GM19043 (cell line): ENCODE data around the gene RIN1.
"Not testable (repeated sequence)": the region's sequence is repeated elsewhere in the genome, so short reads cannot be mapped to it uniquely, and the experiment has no call there.

Experiments used
- ATAC-seq: cut with Tn5 transposase; IDR thresholded peaks from one replicate; pipeline ENCODE4 v1.9.1; 2021; ENCODE audit warnings: low read depth; ENCODE audit not compliant: unreplicated experiment

Gene RIN1

DNA sequence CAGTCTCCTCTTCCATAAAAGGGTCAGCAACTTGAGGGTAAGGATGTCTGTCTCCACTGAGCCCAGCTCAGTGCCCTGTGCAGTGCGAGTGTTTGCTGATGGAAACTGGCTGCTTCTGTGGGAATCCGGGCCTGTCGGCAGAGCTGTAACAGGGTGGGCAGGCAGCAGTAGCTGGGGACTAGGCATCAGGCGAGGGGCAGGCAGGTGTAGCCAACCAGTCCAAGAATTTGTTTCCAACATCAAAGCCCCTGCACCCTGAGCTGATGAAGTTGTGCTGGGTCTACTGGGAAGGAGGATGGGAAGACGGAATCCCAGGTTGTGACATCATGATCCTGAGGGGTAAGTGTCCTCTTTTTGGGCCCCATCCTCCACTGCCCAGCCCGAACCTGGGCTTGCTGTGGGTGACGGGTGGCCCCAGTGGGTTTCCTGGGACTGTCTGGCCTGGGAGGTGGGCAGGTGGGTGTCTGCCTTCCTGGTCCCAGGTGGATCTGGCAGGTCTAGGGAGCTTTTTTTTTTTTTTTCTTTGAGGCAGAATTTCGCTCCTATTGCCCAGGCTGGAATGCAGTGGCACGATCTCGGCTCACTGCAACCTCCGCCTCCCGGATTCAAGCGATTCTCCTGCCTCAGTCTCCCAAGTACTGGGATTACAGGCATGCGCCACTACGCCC is 24.3 kb upstream of the RIN1 start:
- no peak for ATAC-seq

DNA sequence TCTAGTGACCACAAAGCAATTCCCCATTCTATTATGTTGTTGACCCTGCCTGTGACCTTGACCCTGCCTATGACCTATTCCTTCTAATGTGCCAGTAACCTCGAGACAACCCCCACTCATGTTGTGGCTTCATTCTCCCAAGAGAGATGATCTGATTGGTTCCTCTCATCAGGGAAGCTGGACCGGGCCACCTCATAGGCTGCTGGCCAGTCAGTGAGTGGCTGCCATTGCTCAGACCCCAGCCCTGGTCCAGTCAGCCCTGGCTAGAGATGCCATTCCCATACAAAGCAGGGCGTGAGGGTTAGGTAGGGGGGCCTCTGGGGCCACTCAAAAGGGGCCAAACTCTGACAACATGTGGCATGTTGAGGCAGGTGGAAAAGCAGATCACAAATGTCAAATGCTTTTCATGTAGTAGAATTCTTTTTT is 23.4 kb upstream of the RIN1 start:
- ATAC-seq = no peak

DNA sequence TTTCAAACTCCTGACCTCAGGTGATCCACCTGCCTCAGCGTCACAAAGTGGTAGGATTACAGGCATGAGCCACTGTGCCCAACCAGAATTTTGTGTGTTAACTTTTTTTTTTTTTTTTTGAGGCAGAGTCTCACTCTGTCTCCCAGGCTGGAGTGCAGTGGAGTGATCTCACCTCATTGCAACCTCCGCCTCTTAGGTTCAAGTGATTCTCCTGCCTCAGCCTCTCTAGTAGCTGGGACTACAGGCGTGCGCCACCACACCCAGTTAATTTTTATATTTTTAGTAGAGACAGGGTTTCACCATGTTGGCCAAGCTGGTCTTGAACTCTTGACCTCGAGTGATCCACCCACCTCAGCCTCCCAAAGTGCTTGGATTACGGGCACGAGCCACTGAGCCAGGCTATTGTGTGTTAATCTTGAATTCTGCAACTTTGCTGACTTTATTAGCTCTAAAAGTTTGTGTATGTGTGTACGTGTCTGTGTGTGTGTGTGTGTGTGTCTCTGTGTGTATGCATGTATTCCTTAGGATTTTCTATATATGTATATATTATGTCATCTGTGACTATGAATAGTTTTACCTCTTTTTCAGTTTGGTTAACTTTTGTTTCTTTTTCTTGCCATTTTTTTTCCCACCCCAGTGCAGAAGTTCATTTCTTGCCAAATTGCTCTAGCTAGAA is 14.5 kb upstream of the RIN1 start:
- ATAC-seq = not testable (repeated sequence)

- no peak for ATAC-seq
Measured at GRCh38 chr11:66349084-66349386, 12.8 kb upstream of the RIN1 start.

DNA sequence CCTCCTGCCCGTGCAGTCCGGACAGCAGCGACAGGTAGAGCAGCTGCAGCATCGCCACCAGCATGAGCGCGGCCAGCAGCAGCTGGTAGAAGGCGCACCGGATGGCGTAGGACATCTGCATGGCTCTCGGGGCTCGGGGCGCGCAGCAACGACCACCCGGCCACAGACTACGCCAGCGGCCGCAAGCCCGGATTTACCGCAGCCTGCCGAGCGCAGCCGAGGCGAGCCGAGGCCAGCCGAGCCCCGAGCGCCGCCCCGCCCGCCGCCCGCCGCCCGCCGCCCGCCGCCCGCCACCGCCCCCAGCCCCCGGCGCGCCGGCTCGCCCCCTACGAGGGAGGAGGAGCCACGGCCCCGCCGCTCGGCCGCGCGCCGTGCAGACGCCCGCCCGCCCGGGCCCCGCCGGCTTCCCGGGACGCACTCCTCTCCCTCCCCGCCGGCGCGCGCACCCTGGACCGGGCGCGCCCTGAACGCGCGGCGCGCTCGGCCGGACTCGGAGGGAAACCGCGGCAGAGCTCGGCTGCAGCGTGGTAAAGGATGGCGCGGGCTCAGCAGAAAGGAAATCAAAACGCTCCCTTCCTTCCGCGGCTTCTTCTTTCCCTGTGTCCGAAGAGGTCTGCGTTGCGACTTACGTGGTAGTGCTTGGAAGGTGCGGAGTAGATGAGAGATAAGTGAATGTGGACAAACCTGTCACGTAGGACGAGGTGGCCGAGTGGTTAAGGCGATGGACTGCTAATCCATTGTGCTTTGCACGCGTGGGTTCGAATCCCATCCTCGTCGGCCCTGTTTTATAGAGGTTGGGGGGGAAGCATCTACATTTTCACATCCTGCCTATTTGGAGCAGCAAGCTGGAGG is 11.4 kb upstream of the RIN1 start, which contains the start of gene B4GAT1:
Gene B4GAT1 (minus strand): TSS at position 205 of the 852 bp plus-strand sequence. CDS start 84 bp downstream, at position 121.
- no peak for ATAC-seq

GRCh38 chr11:66346476-66347424 is 10.5 kb upstream of the RIN1 start:
- no peak for ATAC-seq

- no peak for ATAC-seq
Measured at GRCh38 chr11:66345316-66345649, 9.0 kb upstream of the RIN1 start.

DNA sequence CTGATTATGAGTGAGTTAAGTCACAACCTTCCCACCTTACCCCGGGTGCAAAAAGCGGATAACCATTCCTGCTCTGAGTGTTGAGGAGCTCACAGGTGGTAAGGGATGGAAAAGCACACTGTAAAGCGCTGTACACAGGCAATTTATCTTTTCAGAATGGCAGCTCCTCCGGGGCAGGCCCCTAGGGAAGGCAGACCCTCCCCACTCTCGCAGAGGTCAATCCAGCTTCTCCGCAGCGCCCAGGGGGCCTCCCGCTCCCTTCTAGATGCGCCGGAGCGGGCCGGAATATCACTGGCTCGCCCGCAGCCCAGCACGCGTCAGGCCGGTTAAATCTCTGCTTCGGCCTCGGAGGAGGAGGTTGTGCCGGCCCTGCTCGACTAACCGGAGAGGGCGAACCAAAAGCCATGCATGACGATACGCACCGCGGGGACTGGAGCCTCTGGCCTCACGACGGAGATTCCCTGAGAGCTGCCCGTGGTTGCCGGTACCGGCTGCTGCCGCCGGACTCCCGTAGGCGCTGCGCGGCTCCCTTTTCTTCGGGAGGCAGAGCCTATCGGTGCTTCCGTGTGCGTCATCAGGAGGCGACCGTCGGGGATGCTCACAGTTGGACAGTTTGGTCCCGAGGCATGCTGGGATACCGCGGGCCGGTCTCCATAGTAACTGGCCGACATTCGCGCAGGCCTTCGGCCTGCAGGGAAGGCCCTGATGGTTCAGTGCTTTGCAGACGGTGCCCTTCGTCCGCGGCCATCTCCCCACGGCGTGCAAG is 8.5 kb upstream of the RIN1 start, which contains the start of gene BRMS1:
Gene BRMS1 (minus strand): TSS at position 555 of the 766 bp plus-strand sequence. CDS start 2,870 bp downstream, outside the sequence.
- peak; percentile 67 for ATAC-seq

DNA sequence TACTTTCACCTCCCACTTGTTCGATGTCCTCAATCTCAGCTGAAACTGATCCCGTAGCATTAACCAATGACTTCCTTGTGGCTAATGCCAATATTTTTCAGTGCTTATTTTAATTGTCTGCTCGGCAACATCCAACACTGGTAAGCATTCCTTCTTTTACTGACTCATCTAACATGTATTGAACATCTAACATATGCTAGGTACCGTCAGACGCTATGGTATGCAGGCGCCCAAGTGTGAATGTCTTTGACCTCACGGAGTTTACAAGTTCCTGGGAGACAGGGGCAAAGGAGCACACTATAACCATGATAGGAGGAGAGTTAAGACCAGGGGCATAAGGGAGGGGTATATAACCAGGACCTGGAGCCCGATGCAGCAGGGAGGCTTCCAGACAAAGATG is 6.9 kb upstream of the RIN1 start:
- ATAC-seq = no peak

DNA sequence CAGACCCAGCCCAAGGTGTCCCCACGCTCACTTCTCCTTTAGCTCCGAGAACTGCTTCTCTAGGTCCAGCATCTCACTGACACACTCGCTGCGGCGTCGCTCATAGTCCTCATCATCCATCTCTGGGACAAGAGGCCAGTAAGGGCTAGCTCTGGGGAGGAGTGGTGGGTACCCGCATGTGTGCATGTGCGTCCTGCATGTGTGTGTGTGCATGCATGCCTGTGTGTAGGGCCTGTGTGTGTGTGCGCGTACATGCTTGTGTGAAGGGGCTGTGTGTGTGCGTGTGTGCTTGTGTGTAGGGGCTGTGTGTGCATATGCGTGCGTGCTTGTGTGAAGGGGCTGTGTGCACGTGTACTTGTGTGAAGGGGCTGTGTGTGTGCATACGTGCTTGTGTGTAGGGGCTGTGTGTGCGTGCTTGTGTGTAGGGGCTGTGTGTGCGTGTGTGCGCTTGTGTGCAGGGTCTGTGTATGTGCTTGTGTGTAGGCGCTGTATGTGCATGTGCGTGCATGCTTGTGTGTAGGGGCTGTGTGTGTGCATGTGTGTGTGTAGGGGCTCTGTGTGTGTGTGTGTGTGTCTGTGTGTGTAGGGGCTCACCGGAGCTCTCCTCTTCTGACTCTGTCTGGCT is 5.4 kb upstream of the RIN1 start:
- no peak for ATAC-seq

DNA sequence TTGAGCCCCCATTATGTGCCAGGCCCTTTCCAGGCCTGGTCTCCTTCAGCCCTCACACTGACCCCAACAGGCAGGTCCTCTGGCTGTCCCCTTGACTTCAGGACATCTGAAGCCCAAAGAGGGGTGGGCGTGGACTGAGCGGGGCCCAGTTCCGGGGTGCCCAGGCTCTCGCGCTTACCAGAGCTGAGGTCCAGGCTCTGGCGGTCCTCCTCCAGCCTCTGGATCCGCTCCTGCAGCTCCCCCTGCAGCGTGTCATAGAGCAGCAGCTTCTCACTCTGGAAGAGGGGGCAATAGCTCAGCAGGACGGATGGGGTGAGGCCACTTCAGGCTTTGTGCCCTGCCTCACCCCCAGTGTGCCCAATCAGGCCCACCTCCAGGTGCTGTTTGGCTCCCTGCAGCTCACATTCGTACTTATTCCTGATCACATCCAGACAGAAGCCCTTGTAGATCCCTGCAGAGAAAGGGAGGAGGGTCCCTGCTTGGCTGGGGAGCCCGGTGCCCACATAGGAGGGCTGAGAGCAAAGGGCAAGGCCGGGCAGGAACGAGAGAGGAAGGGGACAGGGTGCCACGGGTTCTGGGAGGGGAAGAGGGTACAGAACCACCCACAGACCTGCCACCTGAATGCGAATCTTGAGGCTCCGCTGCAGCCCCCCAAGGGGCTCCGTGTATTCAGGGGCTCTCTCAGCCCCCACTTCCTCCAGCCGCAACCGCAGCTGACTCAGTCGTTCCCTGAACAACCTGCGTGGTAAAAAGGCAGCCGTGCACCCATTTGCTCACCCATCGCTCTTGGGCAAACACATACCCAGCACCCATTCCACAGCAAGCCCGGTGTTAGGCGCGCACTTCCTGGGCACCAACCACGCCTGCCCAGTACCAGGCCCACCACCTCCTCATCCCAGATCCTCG is 4.6 kb upstream of the RIN1 start:
- no peak for ATAC-seq

- no peak for ATAC-seq
Measured at GRCh38 chr11:66339686-66340483, 3.7 kb upstream of the RIN1 start.

GRCh38 chr11:66339162-66339675 is 3.0 kb upstream of the RIN1 start:
- no peak for ATAC-seq

- ATAC-seq = no peak
Measured at GRCh38 chr11:66338276-66339161, 2.3 kb upstream of the RIN1 start.

GRCh38 chr11:66337103-66337899 is 1.1 kb upstream of the RIN1 start:
- ATAC-seq = no peak
